ENCODE measurements around the gene ACP3.
"Not testable (repeated sequence)": the region's sequence is repeated elsewhere in the genome, so short reads cannot be mapped to it uniquely, and the experiment has no call there.

GRCh38 chr3:132396776-132397175 lies 79.6 kb downstream of the ACP3 start:
- not testable (repeated sequence) for TF ChIP-seq CTCF, EP300 (IDR thresholded peaks at IDR 0.05)

All from ovary (tissue), 3 donors.